GM12878 (cell line): ENCODE measurements around the gene MTFMT. TPM values are rescaled to one million over a fixed set of nuclear protein-coding genes. Genes with fewer than 3 reads are reported as not detected.

Experiments
- ATAC-seq: fragments of 200-7000 bp; cut with Tn5 transposase; 3 replicates; pipeline ENCODE4 v1.9.1; 2020; ENCODE audit warnings: mild to moderate bottlenecking, moderate library complexity
- BruUV-seq: library from RNA; stranded (reverse); fragments of 400-500 nt; replicated peaks from 2 replicates; lab custom pipeline; 2021; lab: Mats Ljungman, UMichigan
- CTCF ChIA-PET: fragments of 300-600 bp; sonication (Branson Sonifier 250); formaldehyde crosslinking; extraction: SDS; loops from one replicate; lab custom pipeline; 2021; ENCODE audit warnings: inconsistent platforms; lab: Yijun Ruan, JAX
- POLR2A ChIA-PET: fragments of 350-600 bp; formaldehyde crosslinking; extraction: SDS; loops from one replicate; lab custom pipeline; 2021; ENCODE audit warnings: inconsistent platforms; lab: Charles Lee
- RAD21 ChIA-PET: fragments of 300-600 bp; sonication (Branson Sonifier 250); formaldehyde crosslinking; loops from one replicate; lab custom pipeline; 2023; ENCODE audit warnings: antibody characterized with exemption; ENCODE audit not compliant: unreplicated experiment; lab: Charles Lee
- SMC1A ChIA-PET: fragments of 300-600 bp; sonication (Branson Sonifier 250); formaldehyde crosslinking; loops from one replicate; lab custom pipeline; 2023; ENCODE audit not compliant: unreplicated experiment, uncharacterized antibody; lab: Charles Lee
- DNase-seq: peaks from one replicate; pipeline ENCODE4 v3.0.0-alpha.2; 2011; ENCODE audit warnings: low read depth, low spot score
- FAIRE-seq: peaks from 3 replicates; lab custom pipeline; 2011; peaks lifted over from hg19 to GRCh38; lab: Jason Lieb, UNC
- H2AFZ ChIP-seq: 2 replicates; pipeline ENCODE4 v1.6.0; 2011; ENCODE audit warnings: low read depth, low read length, control low read depth; ENCODE audit not compliant: control insufficient read depth
- H3K27ac ChIP-seq: 2 replicates; pipeline ENCODE4 v1.5.1; 2011; ENCODE audit warnings: control low read depth; ENCODE audit not compliant: control insufficient read depth, insufficient read depth
- H3K27me3 ChIP-seq, 2 experiments: replicated peaks in 1 of 2; 2 replicates each; pipeline versions ENCODE4 v1.6.0 to v1.6.1; 2011; ENCODE audit warnings: low read length in 1 of 2; ENCODE audit not compliant: control insufficient read depth in 2 of 2, insufficient read depth in 2 of 2
- H3K36me3 ChIP-seq, 2 experiments: 2 replicates each; pipeline ENCODE4 v1.5.1; 2011; ENCODE audit warnings: low read length in 1 of 2; ENCODE audit not compliant: control insufficient read depth in 2 of 2, insufficient read depth in 2 of 2
- H3K4me1 ChIP-seq: 2 replicates; pipeline ENCODE4 v1.6.1; 2011; ENCODE audit warnings: mild to moderate bottlenecking, low read length, moderate library complexity, mixed read lengths; ENCODE audit not compliant: control insufficient read depth, insufficient read depth
- H3K4me2 ChIP-seq: 2 replicates; pipeline ENCODE4 v1.6.0; 2011; ENCODE audit warnings: control low read depth; ENCODE audit not compliant: control insufficient read depth, insufficient read depth
- H3K4me3 ChIP-seq: fragments of 200-600 bp; sonication (generic); 2 replicates; pipeline ENCODE4 v1.5.1; 2016
- H3K79me2 ChIP-seq: 2 replicates; pipeline ENCODE4 v1.6.0; 2011; ENCODE audit warnings: low read length; ENCODE audit not compliant: control insufficient read depth, insufficient read depth
- H3K9ac ChIP-seq: 2 replicates; pipeline ENCODE4 v1.8.0; 2011; ENCODE audit warnings: low read length, control low read depth, mixed read lengths; ENCODE audit not compliant: control insufficient read depth, insufficient read depth
- H3K9me3 ChIP-seq: replicated peaks from 3 replicates; pipeline ENCODE4 v1.5.1; 2011; ENCODE audit warnings: mild to moderate bottlenecking, low read length; ENCODE audit not compliant: control insufficient read depth, insufficient read depth
- H4K20me1 ChIP-seq: 2 replicates; pipeline ENCODE4 v1.6.0; 2011; ENCODE audit not compliant: control insufficient read depth, insufficient read depth
- ETV6 ChIP-seq, 2 experiments: fragments of 450-650 bp in 1 of 2; IDR thresholded peaks in 1 of 2; conservative IDR thresholded peaks in 1 of 2; 2 replicates each; pipeline ENCODE4 v1.6.1; 2014; ENCODE audit warnings: antibody characterized with exemption in 1 of 2, borderline replicate concordance in 1 of 2, low read depth in 1 of 2, mild to moderate bottlenecking in 1 of 2, moderate library complexity in 1 of 2
- EZH2 ChIP-seq: IDR thresholded peaks from 2 replicates; pipeline ENCODE4 v1.6.1; 2012; ENCODE audit warnings: low read depth, mild to moderate bottlenecking, control low read depth, inconsistent platforms, low read length, borderline replicate concordance; ENCODE audit not compliant: control insufficient read depth
- GATAD2B ChIP-seq: fragments of 450-650 bp; conservative IDR thresholded peaks from 2 replicates; pipeline ENCODE4 v1.6.1; 2017; ENCODE audit warnings: low read depth, mild to moderate bottlenecking, moderate library complexity
- HDAC6 ChIP-seq: fragments of 200-600 bp; sonication (generic); IDR thresholded peaks from one replicate; pipeline ENCODE4 v1.8.0; 2017; ENCODE audit warnings: antibody characterized with exemption; ENCODE audit not compliant: unreplicated experiment
- LARP7 ChIP-seq: fragments of 450-650 bp; IDR thresholded peaks from 2 replicates; pipeline ENCODE4 v1.6.1; 2017; ENCODE audit warnings: mild to moderate bottlenecking
- POLR2AphosphoS5 ChIP-seq: IDR thresholded peaks from 2 replicates; pipeline ENCODE4 v1.6.1; 2011; ENCODE audit warnings: mild to moderate bottlenecking, low read length, inconsistent platforms
- SKIL ChIP-seq: fragments of 450-650 bp; IDR thresholded peaks from 2 replicates; pipeline ENCODE4 v1.6.1; 2017; ENCODE audit warnings: mild to moderate bottlenecking, low read depth, inconsistent platforms; ENCODE audit not compliant: poor library complexity, severe bottlenecking
- STAT1 ChIP-seq: fragments of 450-650 bp; conservative IDR thresholded peaks from 2 replicates; pipeline ENCODE4 v1.6.1; 2014; ENCODE audit warnings: antibody characterized with exemption, mild to moderate bottlenecking
- WGBS: methylation state at CpG from one replicate; pipeline ENCODE4 v1.1.6; 2016; ENCODE audit warnings: low lambda C conversion rate; ENCODE audit not compliant: insufficient replicate concordance, insufficient coverage; ENCODE audit errors: missing lambda C conversion rate; 5-methylcytosine and 5-hydroxymethylcytosine counted together
- in situ Hi-C: fragments of 300-500 bp; cut with MboI; formaldehyde crosslinking; loops from 9 replicates; pipeline ENCODE4 v1.14.3; 2018; ENCODE audit warnings: mixed read lengths
- intact Hi-C: fragments of 100-400 bp; cut with micrococcal nuclease; formaldehyde crosslinking; loops from one replicate; pipeline ENCODE4 v1.14.2; 2022; ENCODE audit not compliant: unreplicated experiment
- polyA plus RNA-seq, 11 experiments: library from polyadenylated mRNA; depleted of rRNA in 4 of 11; unstranded in 6 of 11; stranded (reverse) in 5 of 11; fragments of >200 nt; fragmentation: Nextera tagmentation in 4 of 11; fragmentation: Illumina TruSeq in 1 of 11; extraction: Ambion mirVana in 4 of 11; extraction: Trizol in 1 of 11; gene quantifications; 1 replicate in 1 of 11; 2 replicates in 10 of 11; pipeline versions ENCODE4 v1.2.1 to v1.2.3, GENCODE V29; 2011 to 2016; ENCODE audit warnings: inconsistent platforms in 2 of 11, missing spikeins in 2 of 11, low read depth in 1 of 11
- total RNA-seq, 4 experiments: library from RNA; depleted of rRNA in 3 of 4; stranded (reverse); fragments of >200 nt in 3 of 4; fragmentation: Illumina TruSeq in 1 of 4; extraction: Trizol in 1 of 4; gene quantifications; 2 replicates each; pipeline versions ENCODE4 v1.2.1 to v1.2.3, GENCODE V29; 2013 to 2021

MTFMT gene
- total and polyA plus RNA-seq, 10 of the 15 experiments (the other 5 are each of a cell fraction or from before 2014, with no cell fraction given), result 1.7 to 29.8 (median 17.4) TPM

GRCh38 chr15:65026756-65027155 lies 2.7 kb downstream of the MTFMT start:
- H3K36me3 ChIP-seq, result peaks cover 0 to 11% of the 10 kb centered on the region in 2 experiments; a peak in 1 of 4 replicates
- RAD21 ChIA-PET, result no interaction called here
- FAIRE-seq, result no peak
- no peak for DNase-seq
- H3K9ac ChIP-seq, result no peak overlapping the region
- SMC1A ChIA-PET, result interaction anchor here (0.6 to 1.5 kb wide), 5 partner anchors 15 to 64 kb away, joined by 3 to 4 read pairs (median 3); no protein-coding TSS in a partner anchor
- in situ Hi-C loops, result no loop called here
- ATAC-seq, result no peak
- H3K79me2 ChIP-seq, result peaks cover 20% of the 10 kb centered on the region
- POLR2A ChIA-PET, result interaction anchor here (0.6 to 1.2 kb wide), 4 partner anchors 23 to 156 kb away, joined by 3 to 6 read pairs (median 3); no protein-coding TSS in a partner anchor
- H3K27ac ChIP-seq, result no peak overlapping the region
- no TSS peak for BruUV-seq
- no peaks in the 10 kb centered on the region for H4K20me1 ChIP-seq
- no peaks in the 10 kb centered on the region for H3K27me3 ChIP-seq
- CTCF ChIA-PET, result no interaction called here
- peaks cover 9% of the 10 kb centered on the region for H3K4me1 ChIP-seq
- TF ChIP-seq SKIL (no peak), EZH2 (no peak), HDAC6 (no peak), GATAD2B (no peak), LARP7 (no peak), POLR2AphosphoS5 (no peak), STAT1 (no peak), ETV6 (conservative IDR thresholded peaks at IDR 0.05 in 1 of 2, IDR thresholded peaks at IDR 0.05 in 1 of 2; ENCODE audit: borderline replicate concordance in 1 of 2, low read depth in 1 of 2) (no peak)
- TF ChIP-seq, all 136 proteins: peak for 0
- H3K4me2 ChIP-seq, result no peak overlapping the region
- no peak overlapping the region for H3K4me3 ChIP-seq
- H2AFZ ChIP-seq, result no peak overlapping the region
- intact Hi-C loops, result loop anchor here (5.0 kb wide), 1 partner anchor 134 kb away; no protein-coding TSS in a partner anchor
- no peaks in the 10 kb centered on the region for H3K9me3 ChIP-seq
- 85% methylated on average over 6 of the region's 6 CpGs for WGBS
